ENCODE results near the gene KDM4B. TPM values are rescaled to one million over a fixed set of nuclear protein-coding genes. Genes with fewer than 3 reads are reported as not detected.
A peak's percentile ranks its signal among the peaks of the same experiment; 100 is the strongest.

Gene KDM4B
- total RNA-seq, 1 experiment from 2014 or later = 43.7 TPM

GRCh38 chr19:5125376-5125775 is 156.5 kb downstream of the KDM4B start:
- no peak overlapping the region for H3K23ac ChIP-seq (ENCODE audit: insufficient read length, low read depth, low read length)
- H2AK5ac ChIP-seq (ENCODE audit: insufficient read length, low read length) = peak overlapping the region; percentile 11
- H2BK120ac ChIP-seq (ENCODE audit: low read depth, low read length, poor library complexity, severe bottlenecking) = no peak overlapping the region
- no peak overlapping the region for H2BK15ac ChIP-seq (ENCODE audit: low read depth, low read length)
- no peak overlapping the region for H2BK20ac ChIP-seq (ENCODE audit: low read depth, low read length, poor library complexity, severe bottlenecking)
- peak overlapping the region; percentile 60; the same call in 1 of the 2 replicates for H3K14ac ChIP-seq (ENCODE audit: insufficient read depth, low read length)
- H3K9me3 Mint-ChIP-seq = no peaks in the 10 kb centered on the region
- peaks cover 44 to 77% of the 10 kb centered on the region in 2 experiments for H3K4me1 Mint-ChIP-seq
- no peak overlapping the region for H3K4ac ChIP-seq (ENCODE audit: low read depth, low read length)
- peaks cover 2% of the 10 kb centered on the region; the same call in 1 of the 2 replicates for H3K4me1 ChIP-seq (ENCODE audit: insufficient read depth, low read length)
- no peaks in the 10 kb centered on the region for H3K9me3 ChIP-seq (ENCODE audit: control insufficient read depth, low read depth, low read length)
- no CpG with 5 or more reads among the region's 17 CpGs for WGBS (ENCODE audit: extremely low coverage, insufficient read length, low lambda C conversion rate)
- H3K79me1 ChIP-seq (ENCODE audit: insufficient read depth, low read depth, low read length, poor library complexity, severe bottlenecking) = no peaks in the 10 kb centered on the region
- H3K36me3 Mint-ChIP-seq (ENCODE audit: insufficient read depth in 1 of 3, low read depth in 3 of 3) = peaks cover 5 to 24% (median 20%) of the 10 kb centered on the region in 3 experiments; a peak in 5 of 7 replicates
- H3K79me2 ChIP-seq (ENCODE audit: insufficient read depth, low read length) = no peaks in the 10 kb centered on the region
- no peak overlapping the region for H2AFZ ChIP-seq (ENCODE audit: low read length)
- no peak overlapping the region for H3K27ac ChIP-seq (ENCODE audit: insufficient read length, low read depth, low read length)
- H3K56ac ChIP-seq (ENCODE audit: insufficient read length, low read depth, low read length) = no peak overlapping the region
- H4K5ac ChIP-seq (ENCODE audit: insufficient read length, low read depth, low read length) = no peak overlapping the region
- H3K4me3 Mint-ChIP-seq = no peak overlapping the region
- no peak overlapping the region for H2BK12ac ChIP-seq (ENCODE audit: insufficient read length, low read depth, low read length)
- TF ChIP-seq, protein P1, sequence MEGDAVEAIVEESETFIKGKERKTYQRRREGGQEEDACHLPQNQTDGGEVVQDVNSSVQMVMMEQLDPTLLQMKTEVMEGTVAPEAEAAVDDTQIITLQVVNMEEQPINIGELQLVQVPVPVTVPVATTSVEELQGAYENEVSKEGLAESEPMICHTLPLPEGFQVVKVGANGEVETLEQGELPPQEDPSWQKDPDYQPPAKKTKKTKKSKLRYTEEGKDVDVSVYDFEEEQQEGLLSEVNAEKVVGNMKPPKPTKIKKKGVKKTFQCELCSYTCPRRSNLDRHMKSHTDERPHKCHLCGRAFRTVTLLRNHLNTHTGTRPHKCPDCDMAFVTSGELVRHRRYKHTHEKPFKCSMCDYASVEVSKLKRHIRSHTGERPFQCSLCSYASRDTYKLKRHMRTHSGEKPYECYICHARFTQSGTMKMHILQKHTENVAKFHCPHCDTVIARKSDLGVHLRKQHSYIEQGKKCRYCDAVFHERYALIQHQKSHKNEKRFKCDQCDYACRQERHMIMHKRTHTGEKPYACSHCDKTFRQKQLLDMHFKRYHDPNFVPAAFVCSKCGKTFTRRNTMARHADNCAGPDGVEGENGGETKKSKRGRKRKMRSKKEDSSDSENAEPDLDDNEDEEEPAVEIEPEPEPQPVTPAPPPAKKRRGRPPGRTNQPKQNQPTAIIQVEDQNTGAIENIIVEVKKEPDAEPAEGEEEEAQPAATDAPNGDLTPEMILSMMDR (conservative IDR thresholded peaks at IDR 0.05) = no peak
- no peaks in the 10 kb centered on the region for H3K23me2 ChIP-seq (ENCODE audit: insufficient read length, low read depth, low read length, poor library complexity, severe bottlenecking)
- H3K27me3 Mint-ChIP-seq (ENCODE audit: low read depth) = no peaks in the 10 kb centered on the region; the same call in 1 of the 2 replicates
- no peak overlapping the region for H3K4me2 ChIP-seq (ENCODE audit: insufficient read depth, insufficient read length, low read length)
- H4K8ac ChIP-seq (replicated peaks; ENCODE audit: insufficient read length, low read depth, low read length) = no peak overlapping the region
- no peaks in the 10 kb centered on the region for H3K27me3 ChIP-seq (ENCODE audit: insufficient read depth, low read length)
- DNase-seq = no peak
- peak overlapping the region; percentile 31 for H3K18ac ChIP-seq (ENCODE audit: insufficient read length, low read depth, low read length)
- no peak overlapping the region for H3K9ac ChIP-seq (ENCODE audit: extremely low read depth, insufficient read length, low read length)
- no peak overlapping the region for H3T11ph ChIP-seq (ENCODE audit: low read length)
- peak overlapping the region; percentile 76 to 92 (median 88) for H3K27ac Mint-ChIP-seq
- no peak overlapping the region for H2BK5ac ChIP-seq (ENCODE audit: insufficient read length, low read length)
- H4K91ac ChIP-seq (ENCODE audit: insufficient read length, low read depth, low read length) = no peak overlapping the region
- H4K20me1 ChIP-seq (ENCODE audit: control insufficient read depth, insufficient read depth, insufficient read length) = no peaks in the 10 kb centered on the region
